GM18951 (cell line): ENCODE results near the gene TSC22D3.

Source experiments
- POLR2A ChIP-seq: IDR thresholded peaks from 4 replicates; pipeline ENCODE4 v1.6.1; 2011; ENCODE audit warnings: mild to moderate bottlenecking; ENCODE audit not compliant: insufficient read length, insufficient read depth; ENCODE audit errors: extremely low read depth
- in situ Hi-C: fragments of 300-500 bp; cut with MboI; formaldehyde crosslinking; loops from one replicate; pipeline ENCODE4 v1.12.0; 2022; ENCODE audit warnings: low sequenced_read_pairs, mixed read lengths, inconsistent platforms; ENCODE audit not compliant: unreplicated experiment

Gene TSC22D3

GRCh38 chrX:107750263-107750662 lies 25.3 kb downstream of the TSC22D3 start:
- no peak for TF ChIP-seq POLR2A
- in situ Hi-C loops, result no loop called here

DNA sequence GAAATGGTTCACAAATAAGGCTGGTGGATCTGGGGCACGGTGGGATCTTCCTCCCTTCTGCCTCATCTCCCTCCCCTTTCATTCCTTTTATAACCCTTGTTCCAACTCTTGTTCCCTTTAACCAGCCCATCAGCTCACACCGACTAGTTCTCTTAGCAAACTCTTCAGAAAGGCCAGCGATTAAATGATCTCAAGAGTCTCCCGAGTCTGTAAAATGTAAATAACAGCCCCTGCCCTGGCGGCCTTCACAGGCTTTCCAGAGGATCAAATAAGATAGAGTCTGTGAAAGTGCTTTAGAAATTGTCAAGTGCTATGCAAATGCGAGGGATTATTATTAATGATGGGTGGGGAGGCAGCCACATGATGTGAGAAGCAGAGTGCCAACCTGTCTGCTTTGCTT lies 27.1 kb downstream of the TSC22D3 start:
- in situ Hi-C loops, result no loop called here
- TF ChIP-seq POLR2A, result no peak

DNA sequence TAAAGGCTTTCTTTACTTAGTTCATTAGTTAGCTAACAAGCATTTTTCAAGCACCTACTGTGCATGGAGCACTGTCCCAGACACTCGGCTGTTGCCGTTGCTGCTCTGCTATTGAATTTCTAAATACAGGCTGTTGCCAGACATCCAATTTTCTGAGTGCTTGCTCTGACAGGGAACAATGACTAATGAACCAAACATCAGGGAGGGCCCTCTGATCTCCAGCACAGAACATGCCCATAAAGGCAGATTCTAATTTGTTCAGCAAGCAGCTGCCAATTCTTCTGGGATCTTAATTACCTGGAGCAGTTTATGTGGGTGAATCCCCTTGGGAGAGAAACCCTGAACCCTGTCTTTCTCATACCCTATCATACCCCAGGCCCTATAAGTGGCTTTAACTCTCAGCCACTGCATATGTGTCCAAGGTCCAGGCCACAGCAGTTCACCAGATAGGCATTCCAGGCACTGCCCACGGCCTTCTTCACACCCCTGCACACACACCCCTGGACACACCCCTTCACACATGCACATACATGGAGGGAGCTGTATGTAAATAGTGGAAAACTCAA lies 27.9 kb downstream of the TSC22D3 start:
- in situ Hi-C loops, result no loop called here
- no peak for TF ChIP-seq POLR2A

- in situ Hi-C loops, result no loop called here
- no peak for TF ChIP-seq POLR2A
Observed at GRCh38 chrX:107744868-107745267, 30.7 kb downstream of the TSC22D3 start.

- no peak for TF ChIP-seq POLR2A
- in situ Hi-C loops, result no loop called here
Observed at GRCh38 chrX:107743995-107744394, 31.6 kb downstream of the TSC22D3 start.

DNA sequence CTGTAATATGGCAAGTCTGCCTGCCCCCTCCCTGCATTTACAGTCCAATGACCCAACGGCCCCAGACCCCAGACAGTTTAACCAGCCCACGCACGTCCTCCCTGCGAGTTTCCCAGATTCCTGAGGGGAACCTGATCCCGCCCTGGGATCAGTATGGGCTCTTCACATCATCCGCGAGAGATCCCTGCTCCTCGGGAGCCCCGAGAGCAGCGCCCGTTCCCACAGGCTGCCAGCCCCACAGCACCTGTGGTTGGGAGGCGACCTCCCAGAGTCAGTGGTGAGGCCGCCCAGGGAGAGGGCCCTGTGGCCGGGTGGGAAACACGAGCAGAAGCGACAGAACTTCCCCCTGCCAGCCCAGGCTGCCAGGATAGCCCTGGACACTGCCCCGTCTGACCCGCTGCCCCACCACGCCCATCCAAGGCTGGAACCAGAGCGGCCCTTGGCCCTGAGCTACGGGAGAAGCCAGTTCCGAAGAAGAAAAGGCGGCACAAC lies 32.8 kb downstream of the TSC22D3 start:
- TF ChIP-seq POLR2A, result no peak
- in situ Hi-C loops, result no loop called here

- no peak for TF ChIP-seq POLR2A
- in situ Hi-C loops, result no loop called here
Observed at GRCh38 chrX:107741404-107741790, 34.2 kb downstream of the TSC22D3 start.

DNA sequence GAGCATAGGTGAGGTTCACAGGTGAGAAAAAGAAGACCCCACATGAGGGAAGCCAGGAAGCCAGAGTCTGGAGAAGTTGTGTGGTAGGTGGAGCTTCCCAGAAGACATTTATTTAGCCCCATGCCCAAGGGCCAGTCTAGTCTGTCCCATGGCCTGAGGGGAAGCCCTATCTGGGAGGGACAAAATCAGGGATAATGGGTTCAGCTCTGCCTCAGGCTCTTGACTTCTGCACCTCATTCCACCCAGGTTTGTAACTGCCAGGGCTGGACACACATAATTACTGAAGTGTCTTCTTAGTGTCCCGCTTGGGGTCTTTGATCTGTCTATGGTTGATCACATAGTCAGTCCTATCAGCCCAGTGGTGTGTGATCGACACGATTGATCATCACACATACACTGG lies 36.0 kb downstream of the TSC22D3 start:
- no peak for TF ChIP-seq POLR2A
- in situ Hi-C loops, result no loop called here

DNA sequence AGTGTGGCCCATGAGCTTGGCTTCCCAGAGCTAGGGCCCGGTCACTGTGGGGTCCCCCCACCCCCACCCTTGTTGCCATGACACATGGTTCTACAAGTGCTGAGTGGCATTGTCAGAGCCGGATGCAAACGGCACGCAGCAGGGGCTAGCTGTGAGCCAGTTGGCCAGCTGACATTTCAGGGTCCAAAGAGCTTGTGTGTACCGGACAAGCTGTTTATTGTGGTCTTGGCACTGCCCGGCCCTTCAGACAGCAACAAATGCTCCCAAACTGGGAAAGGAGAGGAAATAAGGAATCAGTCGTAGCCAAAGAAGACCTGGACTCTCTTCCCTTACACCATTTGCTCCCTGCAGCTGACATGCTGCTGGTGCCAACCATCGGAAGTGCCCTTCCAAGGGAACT lies 36.8 kb downstream of the TSC22D3 start:
- in situ Hi-C loops, result no loop called here
- TF ChIP-seq POLR2A, result no peak

DNA sequence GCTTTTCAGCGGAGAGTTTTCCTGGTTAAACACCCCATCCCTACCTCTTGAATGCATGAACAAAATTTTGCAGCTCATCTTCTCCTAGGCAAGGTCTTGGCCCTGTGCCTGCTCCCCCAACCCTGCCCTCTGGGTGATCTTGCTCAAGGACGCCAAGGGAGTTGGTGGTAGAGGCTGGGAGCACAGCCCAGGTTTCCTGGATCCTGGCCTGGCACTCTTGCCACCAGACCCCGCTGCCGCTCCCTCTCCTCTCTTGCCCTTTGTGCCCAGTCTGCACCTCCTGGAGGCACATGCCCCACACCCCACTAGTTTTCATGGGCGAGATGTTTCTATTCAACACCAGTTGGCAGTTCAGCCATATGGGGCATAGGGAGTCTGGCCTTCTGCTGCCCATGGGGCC lies 37.3 kb downstream of the TSC22D3 start:
- no peak for TF ChIP-seq POLR2A
- in situ Hi-C loops, result no loop called here

GRCh38 chrX:107736781-107737531 lies 38.6 kb downstream of the TSC22D3 start:
- in situ Hi-C loops, result no loop called here
- no peak for TF ChIP-seq POLR2A

GRCh38 chrX:107734646-107735045 lies 40.9 kb downstream of the TSC22D3 start:
- TF ChIP-seq POLR2A, result no peak
- in situ Hi-C loops, result no loop called here

DNA sequence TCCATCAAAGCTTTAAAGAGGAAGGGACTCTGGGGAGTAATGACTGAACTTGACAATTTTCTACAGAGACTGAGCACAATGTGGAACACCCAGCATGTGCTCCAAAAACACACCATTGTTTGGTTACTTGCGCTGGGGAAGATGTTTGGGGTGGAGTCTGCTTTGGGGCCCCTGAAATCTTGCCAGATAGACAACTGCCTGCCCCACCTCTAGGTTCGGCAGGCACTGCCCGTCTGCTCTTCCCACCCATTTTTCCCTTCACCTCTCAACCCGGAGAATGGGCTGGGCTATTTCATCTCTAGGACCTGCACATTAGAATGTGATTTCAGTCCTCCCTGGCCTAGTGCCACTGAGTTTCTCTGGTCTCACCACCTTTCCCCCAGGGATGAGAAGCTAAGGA lies 41.9 kb downstream of the TSC22D3 start:
- in situ Hi-C loops, result no loop called here
- no peak for TF ChIP-seq POLR2A

- no peak for TF ChIP-seq POLR2A
- in situ Hi-C loops, result no loop called here
Observed at GRCh38 chrX:107731831-107732502, 43.6 kb downstream of the TSC22D3 start.
